Tibial artery (tissue), 4 donors: Measurements from ENCODE around the gene PLEKHA4.
A peak's percentile ranks its signal among the peaks of the same experiment; 100 is the strongest.

Experiments
- DNase-seq, 2 donors: peaks; one replicate each; pipeline ENCODE4 v3.0.0-alpha.2; 2019
- H3K27ac ChIP-seq, 2 donors: fragments of 200-600 bp; sonication (generic) in 1 of 2; 1 replicate in 1 of 2; 2 replicates in 1 of 2; pipeline ENCODE4 v1.5.1; 2018 to 2019; ENCODE audit warnings: mild to moderate bottlenecking in 1 of 2
- H3K27me3 ChIP-seq, 2 donors: fragments of 200-600 bp; sonication (generic) in 1 of 2; one replicate each; pipeline versions ENCODE4 v1.5.1 to v1.6.0; 2016 to 2019
- H3K36me3 ChIP-seq, 3 donors: fragments of 200-600 bp; sonication (generic) in 2 of 3; one replicate each; pipeline ENCODE4 v1.5.1; 2016 to 2019; ENCODE audit warnings: mild to moderate bottlenecking in 2 of 3
- H3K4me1 ChIP-seq, 4 donors: fragments of 200-600 bp; sonication (generic) in 2 of 4; 1 replicate in 3 of 4; 2 replicates in 1 of 4; pipeline ENCODE4 v1.5.1; 2016 to 2019
- H3K4me3 ChIP-seq, 2 donors: fragments of 200-600 bp; sonication (generic) in 1 of 2; 1 replicate in 1 of 2; 2 replicates in 1 of 2; pipeline ENCODE4 v1.5.1; 2018 to 2019; ENCODE audit warnings: mild to moderate bottlenecking in 2 of 2
- H3K9me3 ChIP-seq, 3 donors: fragments of 200-600 bp; sonication (generic) in 1 of 3; one replicate each; pipeline ENCODE4 v1.5.1; 2016 to 2019
- intact Hi-C: fragments of 100-400 bp; cut with DNase I; formaldehyde crosslinking; loops from one replicate; pipeline ENCODE4 v1.15.0; 2023; ENCODE audit warnings: low total_unique reads
- TF ChIP-seq, protein P1 (sequence below), 2 experiments: fragments of 200-600 bp in 1 of 2; fragments of 450-650 bp in 1 of 2; IDR thresholded peaks; one replicate each; pipeline ENCODE4 v1.5.1; 2017 to 2019; ENCODE audit warnings: antibody characterized with exemption in 2 of 2, mild to moderate bottlenecking in 1 of 2, moderate library complexity in 1 of 2

PLEKHA4 gene

GRCh38 chr19:48802623-48803022, 65.8 kb downstream of the PLEKHA4 start:
- Histone ChIP-seq H3K4me1 (peaks cover 0 to 7% (median 1%) of the 10 kb centered on the region in 4 donors), H3K27ac (no peak overlapping the region), H3K27me3 (no peaks in the 10 kb centered on the region), H3K9me3 (no peaks in the 10 kb centered on the region), H3K4me3 (no peak overlapping the region), H3K36me3 (peaks cover 0 to 50% (median 14%) of the 10 kb centered on the region in 3 donors)
- intact Hi-C loops = no loop called here
- DNase-seq = no peak
- TF ChIP-seq, protein P1, sequence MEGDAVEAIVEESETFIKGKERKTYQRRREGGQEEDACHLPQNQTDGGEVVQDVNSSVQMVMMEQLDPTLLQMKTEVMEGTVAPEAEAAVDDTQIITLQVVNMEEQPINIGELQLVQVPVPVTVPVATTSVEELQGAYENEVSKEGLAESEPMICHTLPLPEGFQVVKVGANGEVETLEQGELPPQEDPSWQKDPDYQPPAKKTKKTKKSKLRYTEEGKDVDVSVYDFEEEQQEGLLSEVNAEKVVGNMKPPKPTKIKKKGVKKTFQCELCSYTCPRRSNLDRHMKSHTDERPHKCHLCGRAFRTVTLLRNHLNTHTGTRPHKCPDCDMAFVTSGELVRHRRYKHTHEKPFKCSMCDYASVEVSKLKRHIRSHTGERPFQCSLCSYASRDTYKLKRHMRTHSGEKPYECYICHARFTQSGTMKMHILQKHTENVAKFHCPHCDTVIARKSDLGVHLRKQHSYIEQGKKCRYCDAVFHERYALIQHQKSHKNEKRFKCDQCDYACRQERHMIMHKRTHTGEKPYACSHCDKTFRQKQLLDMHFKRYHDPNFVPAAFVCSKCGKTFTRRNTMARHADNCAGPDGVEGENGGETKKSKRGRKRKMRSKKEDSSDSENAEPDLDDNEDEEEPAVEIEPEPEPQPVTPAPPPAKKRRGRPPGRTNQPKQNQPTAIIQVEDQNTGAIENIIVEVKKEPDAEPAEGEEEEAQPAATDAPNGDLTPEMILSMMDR (IDR thresholded peaks at IDR 0.05) = no peak

- intact Hi-C loops = loop anchor here (5.0 kb wide), 1 partner anchor 173 kb away; no protein-coding TSS in a partner anchor
- TF ChIP-seq, protein P1 (IDR thresholded peaks at IDR 0.05) = no peak
- H3K9me3 ChIP-seq = no peaks in the 10 kb centered on the region
- H3K4me1 ChIP-seq = peaks cover 0 to 20% (median 15%) of the 10 kb centered on the region in 4 donors
- H3K27ac ChIP-seq = no peak overlapping the region
- no peak overlapping the region for H3K4me3 ChIP-seq
- no peaks in the 10 kb centered on the region for H3K27me3 ChIP-seq
- no peak for DNase-seq
- peaks cover 0 to 46% (median 14%) of the 10 kb centered on the region in 3 donors for H3K36me3 ChIP-seq
Measured at GRCh38 chr19:48799358-48800300, 68.8 kb downstream of the PLEKHA4 start.

DNA sequence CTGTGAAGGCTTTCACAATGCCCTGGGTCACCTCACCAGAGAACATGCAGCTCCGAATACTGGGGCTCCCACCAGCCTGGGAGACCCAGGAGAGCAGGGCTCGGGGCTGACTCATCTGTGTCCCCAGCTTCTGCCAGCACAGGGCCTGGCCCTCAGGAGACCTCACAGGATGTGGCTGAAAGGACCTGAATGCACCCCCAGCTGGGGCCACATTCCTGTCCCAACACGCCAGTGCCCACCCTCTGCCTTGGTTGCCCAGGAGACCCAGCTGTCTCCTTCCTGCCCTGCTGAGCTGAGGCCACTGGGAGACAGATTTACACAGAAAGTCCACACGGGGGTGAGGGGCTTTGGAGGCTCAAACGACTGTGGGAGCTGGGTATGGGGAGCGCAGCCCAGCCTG, 69.5 kb downstream of the PLEKHA4 start:
- Histone ChIP-seq H3K9me3 (no peaks in the 10 kb centered on the region), H3K4me3 (no peak overlapping the region), H3K4me1 (peaks cover 0 to 23% (median 17%) of the 10 kb centered on the region in 4 donors), H3K27me3 (no peaks in the 10 kb centered on the region), H3K27ac (no peak overlapping the region), H3K36me3 (peaks cover 0 to 42% (median 14%) of the 10 kb centered on the region in 3 donors)
- intact Hi-C loops = loop anchor here (5.0 kb wide), 1 partner anchor 173 kb away; no protein-coding TSS in a partner anchor
- TF ChIP-seq, protein P1 (IDR thresholded peaks at IDR 0.05) = no peak
- no peak for DNase-seq

DNA sequence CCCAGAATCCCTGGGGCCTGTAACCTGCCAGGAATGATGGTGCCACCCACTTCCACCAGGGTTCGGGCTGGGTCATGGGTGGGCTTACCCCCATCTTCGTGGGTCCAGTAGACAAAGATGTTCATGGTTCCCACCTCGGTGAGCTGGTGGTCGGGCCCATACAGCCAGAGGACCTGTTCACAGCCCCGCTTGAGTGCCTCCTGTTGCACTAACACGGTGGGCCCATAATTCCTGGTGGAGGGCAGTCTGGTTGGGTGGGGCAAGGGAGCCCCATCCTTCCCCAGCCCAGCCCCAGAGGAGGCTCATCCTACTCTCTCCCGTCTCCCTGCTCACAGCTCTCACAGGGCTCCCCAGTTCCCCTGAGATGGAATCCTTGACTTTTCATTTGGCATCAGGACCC, 71.3 kb downstream of the PLEKHA4 start:
- TF ChIP-seq, protein P1 (IDR thresholded peaks at IDR 0.05) = no peak
- no peak for DNase-seq
- Histone ChIP-seq H3K27me3 (no peaks in the 10 kb centered on the region), H3K36me3 (peaks cover 0 to 35% (median 14%) of the 10 kb centered on the region in 3 donors), H3K4me1 (peaks cover 0 to 23% (median 17%) of the 10 kb centered on the region in 4 donors), H3K9me3 (no peaks in the 10 kb centered on the region), H3K4me3 (no peak overlapping the region), H3K27ac (peak overlapping the region in 1 of 2 donors; percentile 86)
- intact Hi-C loops = loop anchor here (5.0 kb wide), 1 partner anchor 175 kb away; no protein-coding TSS in a partner anchor

DNA sequence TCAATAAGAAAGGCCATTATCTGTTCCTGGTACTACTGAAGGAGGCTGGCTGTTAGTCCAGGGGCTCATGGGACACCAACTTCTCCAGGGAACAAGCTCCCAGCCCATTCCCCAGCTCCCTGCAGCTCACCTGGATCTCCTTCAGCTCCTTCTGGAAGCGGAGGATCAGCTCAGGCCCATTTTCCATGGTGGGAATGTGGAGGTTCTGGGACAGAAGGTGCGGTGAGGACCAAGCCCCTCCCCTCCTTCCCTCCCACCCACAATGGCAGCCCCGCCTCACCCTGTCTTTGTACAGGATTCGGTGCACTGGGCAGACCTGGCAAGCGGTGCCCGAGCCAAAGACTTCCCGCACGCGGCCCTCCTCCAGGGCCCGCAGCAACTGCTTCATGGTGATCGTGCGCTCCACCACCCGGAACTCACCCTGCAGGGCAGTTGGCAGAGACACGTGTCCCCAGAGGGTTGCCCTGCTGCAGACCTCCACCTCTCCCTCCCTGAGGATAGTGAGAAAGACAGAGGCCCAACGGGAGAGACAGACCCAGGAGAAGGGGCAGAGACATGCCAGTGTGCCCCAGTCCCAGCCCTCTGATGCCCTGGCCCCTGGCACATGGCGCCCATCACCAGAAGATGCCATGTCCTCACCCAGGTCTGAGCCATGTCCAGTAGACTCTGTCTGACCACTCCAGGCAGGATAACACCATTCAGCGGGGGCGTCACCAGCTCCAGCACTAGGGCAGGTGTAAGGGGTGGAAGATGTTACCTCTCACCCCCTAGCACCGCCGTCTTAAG, 71.9 kb downstream of the PLEKHA4 start:
- H3K27me3 ChIP-seq = no peaks in the 10 kb centered on the region
- no peak for DNase-seq
- H3K4me1 ChIP-seq = peaks cover 0 to 23% (median 17%) of the 10 kb centered on the region in 4 donors
- no peak overlapping the region for H3K4me3 ChIP-seq
- peak overlapping the region; percentile 80 to 86 for H3K27ac ChIP-seq
- peaks cover 0 to 35% (median 14%) of the 10 kb centered on the region in 3 donors for H3K36me3 ChIP-seq
- no peaks in the 10 kb centered on the region for H3K9me3 ChIP-seq
- intact Hi-C loops = loop anchor here (5.0 kb wide), 1 partner anchor 176 kb away; no protein-coding TSS in a partner anchor
- TF ChIP-seq, protein P1 (IDR thresholded peaks at IDR 0.05) = no peak
